GM04504 (cell line): ENCODE data around the gene PRUNE1.

Experiments
- DNase-seq: peaks from one replicate; pipeline ENCODE4 v3.0.0-alpha.2; 2012; ENCODE audit warnings: low read depth

The PRUNE1 gene

GRCh38 chr1:151008244-151009205 lies at the start of gene PRUNE1:
PRUNE1 (plus strand) TSS chr1:151008449; CDS start chr1:151008633, 184 bp downstream.
- DNase-seq = peak; percentile 93

GRCh38 chr1:150960646-150961045 lies 47.6 kb upstream of the PRUNE1 start:
- no peak for DNase-seq

GRCh38 chr1:150961756-150962155 lies 46.5 kb upstream of the PRUNE1 start:
- DNase-seq = no peak

GRCh38 chr1:150963321-150964163 lies 44.7 kb upstream of the PRUNE1 start:
- DNase-seq = no peak

GRCh38 chr1:150964164-150964489 lies 44.1 kb upstream of the PRUNE1 start:
- no peak for DNase-seq

GRCh38 chr1:150965605-150966004 lies 42.6 kb upstream of the PRUNE1 start:
- DNase-seq = no peak

GRCh38 chr1:150966011-150966410 lies 42.2 kb upstream of the PRUNE1 start:
- DNase-seq = no peak

GRCh38 chr1:150967936-150968335 lies 40.3 kb upstream of the PRUNE1 start:
- no peak for DNase-seq

GRCh38 chr1:150968491-150968890 lies 39.8 kb upstream of the PRUNE1 start:
- no peak for DNase-seq

- DNase-seq = no peak
Observed at GRCh38 chr1:150969626-150970025, 38.6 kb upstream of the PRUNE1 start.

- DNase-seq = no peak
Observed at GRCh38 chr1:150970808-150971582, 37.3 kb upstream of the PRUNE1 start.

- DNase-seq = no peak
Observed at GRCh38 chr1:150971583-150972416, 36.4 kb upstream of the PRUNE1 start.

GRCh38 chr1:150972417-150972940 lies 35.8 kb upstream of the PRUNE1 start:
- DNase-seq = no peak

GRCh38 chr1:150973258-150973835 lies 34.9 kb upstream of the PRUNE1 start:
- no peak for DNase-seq

GRCh38 chr1:150973836-150974579 lies 34.2 kb upstream of the PRUNE1 start:
- DNase-seq = no peak

GRCh38 chr1:150974580-150975478 lies 33.4 kb upstream of the PRUNE1 start, which contains the start of gene CERS2:
CERS2 (minus strand) TSS chr1:150974835; CDS start chr1:150969090, 5,745 bp downstream.
- peak; percentile 69 for DNase-seq

- no peak for DNase-seq
Observed at GRCh38 chr1:150976401-150976821, 31.8 kb upstream of the PRUNE1 start.

GRCh38 chr1:150976879-150977694 lies 31.2 kb upstream of the PRUNE1 start:
- DNase-seq = no peak
